ENCODE results near the gene S100B. TPM values are rescaled to one million over a fixed set of nuclear protein-coding genes. Genes with fewer than 3 reads are reported as not detected.
A peak's percentile ranks its signal among the peaks of the same experiment; 100 is the strongest.

Gene S100B
- polyA plus RNA-seq, 2 donors = 2.3 to 11.6 TPM

- H3K27ac ChIP-seq (ENCODE audit: low read depth in 2 of 2, low read length in 1 of 2) = peak overlapping the region in 1 of 2 donors; percentile 29
- H3K27me3 ChIP-seq (ENCODE audit: control insufficient read depth in 1 of 2, insufficient read depth in 2 of 2, low read length in 2 of 2) = no peaks in the 10 kb centered on the region
- no peaks in the 10 kb centered on the region for H3K36me3 ChIP-seq (ENCODE audit: control insufficient read depth in 2 of 2, insufficient read depth in 2 of 2, low read length in 1 of 2)
- peaks cover 0 to 2% of the 10 kb centered on the region in 2 donors for H3K4me1 ChIP-seq (ENCODE audit: control insufficient read depth in 2 of 2, insufficient read depth in 2 of 2, low read length in 1 of 2)
- 74 to 80% methylated on average over 7 of the region's 7 CpGs for WGBS, 2 donors
- no peak overlapping the region for H3K4me3 ChIP-seq (ENCODE audit: low read depth in 1 of 2, low read length in 2 of 2)
- H3K9me3 ChIP-seq (ENCODE audit: control insufficient read depth in 2 of 2, insufficient read depth in 1 of 2, low read depth in 1 of 2, low read length in 1 of 2) = peaks cover 0 to 5% of the 10 kb centered on the region in 2 donors
Observed at GRCh38 chr21:46606427-46606813, 1.5 kb upstream of the S100B start.

- no peak overlapping the region for H3K4me3 ChIP-seq (ENCODE audit: low read depth in 1 of 2, low read length in 2 of 2)
- H3K4me1 ChIP-seq (ENCODE audit: control insufficient read depth in 2 of 2, insufficient read depth in 2 of 2, low read length in 1 of 2) = peaks cover 0 to 2% of the 10 kb centered on the region in 2 donors
- H3K36me3 ChIP-seq (ENCODE audit: control insufficient read depth in 2 of 2, insufficient read depth in 2 of 2, low read length in 1 of 2) = no peaks in the 10 kb centered on the region
- H3K9me3 ChIP-seq (ENCODE audit: control insufficient read depth in 2 of 2, insufficient read depth in 1 of 2, low read depth in 1 of 2, low read length in 1 of 2) = peaks cover 0 to 5% of the 10 kb centered on the region in 2 donors
- 73 to 75% methylated on average over 14 of the region's 14 CpGs for WGBS, 2 donors
- H3K27me3 ChIP-seq (ENCODE audit: control insufficient read depth in 1 of 2, insufficient read depth in 2 of 2, low read length in 2 of 2) = no peaks in the 10 kb centered on the region
- H3K27ac ChIP-seq (ENCODE audit: low read depth in 2 of 2, low read length in 1 of 2) = peak overlapping the region in 1 of 2 donors; percentile 29
Observed at GRCh38 chr21:46605767-46606426, 1.0 kb upstream of the S100B start.

- Histone ChIP-seq H3K27ac (ENCODE audit: low read depth in 2 of 2, low read length in 1 of 2) (no peak overlapping the region), H3K9me3 (ENCODE audit: control insufficient read depth in 2 of 2, insufficient read depth in 1 of 2, low read depth in 1 of 2, low read length in 1 of 2) (no peaks in the 10 kb centered on the region), H3K36me3 (ENCODE audit: control insufficient read depth in 2 of 2, insufficient read depth in 2 of 2, low read length in 1 of 2) (no peaks in the 10 kb centered on the region), H3K4me1 (ENCODE audit: control insufficient read depth in 2 of 2, insufficient read depth in 2 of 2, low read length in 1 of 2) (peaks cover 0 to 2% of the 10 kb centered on the region in 2 donors), H3K4me3 (ENCODE audit: low read depth in 1 of 2, low read length in 2 of 2) (no peak overlapping the region), H3K27me3 (ENCODE audit: control insufficient read depth in 1 of 2, insufficient read depth in 2 of 2, low read length in 2 of 2) (no peaks in the 10 kb centered on the region)
- WGBS, 2 donors = 77 to 79% methylated on average over 9 of the region's 9 CpGs
Observed at GRCh38 chr21:46604329-46604974, 430 bp downstream of the S100B start.

GRCh38 chr21:46603228-46603627, 1.7 kb downstream of the S100B start:
- no peaks in the 10 kb centered on the region for H3K9me3 ChIP-seq (ENCODE audit: control insufficient read depth in 2 of 2, insufficient read depth in 1 of 2, low read depth in 1 of 2, low read length in 1 of 2)
- peaks cover 0 to 2% of the 10 kb centered on the region in 2 donors for H3K4me1 ChIP-seq (ENCODE audit: control insufficient read depth in 2 of 2, insufficient read depth in 2 of 2, low read length in 1 of 2)
- WGBS, 2 donors = 40 to 41% methylated on average over 7 to 9 of the region's 9 CpGs
- no peaks in the 10 kb centered on the region for H3K36me3 ChIP-seq (ENCODE audit: control insufficient read depth in 2 of 2, insufficient read depth in 2 of 2, low read length in 1 of 2)
- no peak overlapping the region for H3K27ac ChIP-seq (ENCODE audit: low read depth in 2 of 2, low read length in 1 of 2)
- no peak overlapping the region for H3K4me3 ChIP-seq (ENCODE audit: low read depth in 1 of 2, low read length in 2 of 2)
- H3K27me3 ChIP-seq (ENCODE audit: control insufficient read depth in 1 of 2, insufficient read depth in 2 of 2, low read length in 2 of 2) = no peaks in the 10 kb centered on the region

GRCh38 chr21:46600978-46601377, 3.9 kb downstream of the S100B start:
- peaks cover 0 to 2% of the 10 kb centered on the region in 2 donors for H3K4me1 ChIP-seq (ENCODE audit: control insufficient read depth in 2 of 2, insufficient read depth in 2 of 2, low read length in 1 of 2)
- no peak overlapping the region for H3K4me3 ChIP-seq (ENCODE audit: low read depth in 1 of 2, low read length in 2 of 2)

GRCh38 chr21:46600305-46600704, 4.6 kb downstream of the S100B start:
- 80 to 81% methylated on average over 5 of the region's 5 CpGs for WGBS, 2 donors
- no peaks in the 10 kb centered on the region for H3K27me3 ChIP-seq (ENCODE audit: control insufficient read depth in 1 of 2, insufficient read depth in 2 of 2, low read length in 2 of 2)
- no peak overlapping the region for H3K4me3 ChIP-seq (ENCODE audit: low read depth in 1 of 2, low read length in 2 of 2)
- H3K4me1 ChIP-seq (ENCODE audit: control insufficient read depth in 2 of 2, insufficient read depth in 2 of 2, low read length in 1 of 2) = peaks cover 0 to 2% of the 10 kb centered on the region in 2 donors
- peaks cover 0 to 5% of the 10 kb centered on the region in 2 donors for H3K9me3 ChIP-seq (ENCODE audit: control insufficient read depth in 2 of 2, insufficient read depth in 1 of 2, low read depth in 1 of 2, low read length in 1 of 2)
- no peaks in the 10 kb centered on the region for H3K36me3 ChIP-seq (ENCODE audit: control insufficient read depth in 2 of 2, insufficient read depth in 2 of 2, low read length in 1 of 2)
- no peak overlapping the region for H3K27ac ChIP-seq (ENCODE audit: low read depth in 2 of 2, low read length in 1 of 2)

More at GRCh38 chr21:46600978-46601377, 3.9 kb downstream of the S100B start:
- Histone ChIP-seq H3K36me3 (ENCODE audit: control insufficient read depth in 2 of 2, insufficient read depth in 2 of 2, low read length in 1 of 2) (no peaks in the 10 kb centered on the region), H3K27ac (ENCODE audit: low read depth in 2 of 2, low read length in 1 of 2) (no peak overlapping the region), H3K27me3 (ENCODE audit: control insufficient read depth in 1 of 2, insufficient read depth in 2 of 2, low read length in 2 of 2) (no peaks in the 10 kb centered on the region), H3K9me3 (ENCODE audit: control insufficient read depth in 2 of 2, insufficient read depth in 1 of 2, low read depth in 1 of 2, low read length in 1 of 2) (no peaks in the 10 kb centered on the region)
- WGBS, 2 donors = 72 to 76% methylated on average over 9 of the region's 9 CpGs

GRCh38 chr21:46598581-46599572, 6.0 kb downstream of the S100B start:
- Histone ChIP-seq H3K4me3 (ENCODE audit: low read depth in 1 of 2, low read length in 2 of 2) (no peak overlapping the region), H3K27me3 (ENCODE audit: control insufficient read depth in 1 of 2, insufficient read depth in 2 of 2, low read length in 2 of 2) (no peaks in the 10 kb centered on the region), H3K27ac (ENCODE audit: low read depth in 2 of 2, low read length in 1 of 2) (no peak overlapping the region), H3K9me3 (ENCODE audit: control insufficient read depth in 2 of 2, insufficient read depth in 1 of 2, low read depth in 1 of 2, low read length in 1 of 2) (peaks cover 0 to 10% of the 10 kb centered on the region in 2 donors), H3K36me3 (ENCODE audit: control insufficient read depth in 2 of 2, insufficient read depth in 2 of 2, low read length in 1 of 2) (no peaks in the 10 kb centered on the region), H3K4me1 (ENCODE audit: control insufficient read depth in 2 of 2, insufficient read depth in 2 of 2, low read length in 1 of 2) (no peaks in the 10 kb centered on the region)
- WGBS, 2 donors = 77 to 78% methylated on average over 38 of the region's 38 CpGs

- WGBS, 2 donors = 93 to 95% methylated on average over 20 of the region's 20 CpGs
- no peak overlapping the region for H3K27ac ChIP-seq (ENCODE audit: low read depth in 2 of 2, low read length in 1 of 2)
- H3K9me3 ChIP-seq (ENCODE audit: control insufficient read depth in 2 of 2, insufficient read depth in 1 of 2, low read depth in 1 of 2, low read length in 1 of 2) = peaks cover 0 to 10% of the 10 kb centered on the region in 2 donors
- H3K27me3 ChIP-seq (ENCODE audit: control insufficient read depth in 1 of 2, insufficient read depth in 2 of 2, low read length in 2 of 2) = no peaks in the 10 kb centered on the region
- no peak overlapping the region for H3K4me3 ChIP-seq (ENCODE audit: low read depth in 1 of 2, low read length in 2 of 2)
- no peaks in the 10 kb centered on the region for H3K4me1 ChIP-seq (ENCODE audit: control insufficient read depth in 2 of 2, insufficient read depth in 2 of 2, low read length in 1 of 2)
- H3K36me3 ChIP-seq (ENCODE audit: control insufficient read depth in 2 of 2, insufficient read depth in 2 of 2, low read length in 1 of 2) = no peaks in the 10 kb centered on the region
Observed at GRCh38 chr21:46597896-46598343, 7.0 kb downstream of the S100B start.

- Histone ChIP-seq H3K36me3 (ENCODE audit: control insufficient read depth in 2 of 2, insufficient read depth in 2 of 2, low read length in 1 of 2) (no peaks in the 10 kb centered on the region), H3K9me3 (ENCODE audit: control insufficient read depth in 2 of 2, insufficient read depth in 1 of 2, low read depth in 1 of 2, low read length in 1 of 2) (peaks cover 0 to 13% of the 10 kb centered on the region in 2 donors), H3K4me3 (ENCODE audit: low read depth in 1 of 2, low read length in 2 of 2) (no peak overlapping the region), H3K27ac (ENCODE audit: low read depth in 2 of 2, low read length in 1 of 2) (no peak overlapping the region), H3K4me1 (ENCODE audit: control insufficient read depth in 2 of 2, insufficient read depth in 2 of 2, low read length in 1 of 2) (no peaks in the 10 kb centered on the region), H3K27me3 (ENCODE audit: control insufficient read depth in 1 of 2, insufficient read depth in 2 of 2, low read length in 2 of 2) (no peaks in the 10 kb centered on the region)
- WGBS, 2 donors = 83 to 84% methylated on average over 8 of the region's 8 CpGs
Observed at GRCh38 chr21:46597031-46597430, 7.9 kb downstream of the S100B start.

All from esophagus (tissue), 2 donors.